GM18520 (cell line): ENCODE data around the gene RRAGC.

Experiments
- ATAC-seq: cut with Tn5 transposase; IDR thresholded peaks from one replicate; pipeline ENCODE4 v1.9.1; 2021; ENCODE audit not compliant: unreplicated experiment

RRAGC gene

GRCh38 chr1:38859561-38860453, at the start of gene RRAGC:
Gene RRAGC (minus strand): TSS chr1:38859772. CDS start chr1:38859646, 126 bp downstream.
- peak; percentile 80 for ATAC-seq

GRCh38 chr1:38908821-38909220, 49.2 kb upstream of the RRAGC start:
- no peak for ATAC-seq

GRCh38 chr1:38905985-38906384, 46.4 kb upstream of the RRAGC start:
- no peak for ATAC-seq

- ATAC-seq = no peak
Observed at GRCh38 chr1:38899560-38899959, 40.0 kb upstream of the RRAGC start.

- ATAC-seq = no peak
Observed at GRCh38 chr1:38898653-38899230, 39.2 kb upstream of the RRAGC start.

GRCh38 chr1:38896169-38896568, 36.6 kb upstream of the RRAGC start:
- no peak for ATAC-seq

- ATAC-seq = no peak
Observed at GRCh38 chr1:38892976-38893375, 33.4 kb upstream of the RRAGC start.

- no peak for ATAC-seq
Observed at GRCh38 chr1:38891753-38892152, 32.2 kb upstream of the RRAGC start.

GRCh38 chr1:38889589-38889988, 30.0 kb upstream of the RRAGC start:
- ATAC-seq = no peak

- no peak for ATAC-seq
Observed at GRCh38 chr1:38888423-38889333, 29.1 kb upstream of the RRAGC start.

- no peak for ATAC-seq
Observed at GRCh38 chr1:38885092-38885491, 25.5 kb upstream of the RRAGC start.

GRCh38 chr1:38881487-38881886, 21.9 kb upstream of the RRAGC start, which contains the start of gene GJA9:
Gene GJA9 (minus strand): TSS chr1:38881587. CDS start chr1:38876098, 5,489 bp downstream.
- no peak for ATAC-seq

GRCh38 chr1:38875811-38876210, 16.2 kb upstream of the RRAGC start:
- no peak for ATAC-seq

GRCh38 chr1:38873027-38873969, 13.7 kb upstream of the RRAGC start, which contains the start of gene MYCBP:
Gene MYCBP (minus strand): TSS chr1:38873348. CDS start chr1:38873305, 43 bp downstream.
- ATAC-seq = peak; percentile 92

- ATAC-seq = peak; percentile 5
Observed at GRCh38 chr1:38872401-38873026, 12.9 kb upstream of the RRAGC start.

- no peak for ATAC-seq
Observed at GRCh38 chr1:38870996-38871395, 11.4 kb upstream of the RRAGC start.

GRCh38 chr1:38867208-38867607, 7.6 kb upstream of the RRAGC start:
- no peak for ATAC-seq

GRCh38 chr1:38865112-38865715, 5.6 kb upstream of the RRAGC start:
- ATAC-seq = no peak

- ATAC-seq = no peak
Observed at GRCh38 chr1:38860454-38860795, 853 bp upstream of the RRAGC start.
